Neural crest cell (in vitro differentiated cells): Measurements from ENCODE around the gene DNASE1L2. TPM values are rescaled to one million over a fixed set of nuclear protein-coding genes. Genes with fewer than 3 reads are reported as not detected.

Experiments
- DNase-seq: peaks from one replicate; pipeline ENCODE4 v3.0.0; 2021; ENCODE audit warnings: low read depth, mixed read lengths, low spot score
- H3K27ac Mint-ChIP-seq: one replicate; pipeline ENCODE4 v1.8.0; 2021; ENCODE audit warnings: mild to moderate bottlenecking, mixed read lengths; ENCODE audit not compliant: unreplicated experiment
- H3K27me3 Mint-ChIP-seq: 2 replicates; pipeline ENCODE4 v1.8.0; 2021; ENCODE audit warnings: low read depth, mild to moderate bottlenecking, mixed read lengths
- H3K36me3 Mint-ChIP-seq: 2 replicates; pipeline ENCODE4 v1.8.0; 2021; ENCODE audit warnings: low read depth, mild to moderate bottlenecking, mixed read lengths
- H3K4me1 Mint-ChIP-seq: 2 replicates; pipeline ENCODE4 v1.8.0; 2021; ENCODE audit warnings: mixed read lengths
- H3K4me3 Mint-ChIP-seq: one replicate; pipeline ENCODE4 v1.8.0; 2021; ENCODE audit warnings: mild to moderate bottlenecking, mixed read lengths
- H3K9me3 Mint-ChIP-seq: 2 replicates; pipeline ENCODE4 v1.8.0; 2021; ENCODE audit warnings: mixed read lengths
- CTCF ChIP-seq: fragments of 200-600 bp; sonication (generic); conservative IDR thresholded peaks from 2 replicates; pipeline ENCODE4 v1.5.0; 2021; ENCODE audit warnings: antibody characterized with exemption, mild to moderate bottlenecking
- total RNA-seq: library from RNA; stranded (reverse); gene quantifications from 2 replicates; pipeline ENCODE4 v1.2.1, GENCODE V29; 2021

Gene DNASE1L2
- total RNA-seq, 1 donor from 2014 or later: 1.6 TPM

GRCh38 chr16:2267913-2268666, 31.8 kb downstream of the DNASE1L2 start, which contains the start of gene RNPS1:
TSS of gene RNPS1 (minus strand) at chr16:2268126. CDS start at chr16:2264643, 3,483 bp downstream.
- Mint-ChIP-seq H3K36me3 (peaks cover 5% of the 10 kb centered on the region), H3K9me3 (no peaks in the 10 kb centered on the region)
- no peak for TF ChIP-seq CTCF

GRCh38 chr16:2270070-2270462, 33.8 kb downstream of the DNASE1L2 start:
- DNase-seq: no peak
- peak overlapping the region; percentile 98 for H3K4me3 Mint-ChIP-seq
- no peak for TF ChIP-seq CTCF
- peaks cover under 1% of the 10 kb centered on the region for H3K36me3 Mint-ChIP-seq
- no peaks in the 10 kb centered on the region for H3K9me3 Mint-ChIP-seq
- no peaks in the 10 kb centered on the region for H3K27me3 Mint-ChIP-seq
- no peak overlapping the region for H3K27ac Mint-ChIP-seq
- peaks cover 24% of the 10 kb centered on the region for H3K4me1 Mint-ChIP-seq

More at GRCh38 chr16:2267913-2268666, 31.8 kb downstream of the DNASE1L2 start, which contains the start of gene RNPS1:
- DNase-seq: peak; percentile 93
- H3K4me3 Mint-ChIP-seq: peak within 1 kb of the TSS; percentile 98
- H3K4me1 Mint-ChIP-seq: peaks cover 32% of the 10 kb centered on the region
- no peaks in the 10 kb centered on the region for H3K27me3 Mint-ChIP-seq
- H3K27ac Mint-ChIP-seq: peak within 1 kb of the TSS; percentile 100

- peak overlapping the region; percentile 98 for H3K4me3 Mint-ChIP-seq
- H3K27ac Mint-ChIP-seq: no peak overlapping the region
- H3K27me3 Mint-ChIP-seq: no peaks in the 10 kb centered on the region
- no peaks in the 10 kb centered on the region for H3K36me3 Mint-ChIP-seq
- peaks cover 20% of the 10 kb centered on the region for H3K4me1 Mint-ChIP-seq
- no peak for TF ChIP-seq CTCF
- H3K9me3 Mint-ChIP-seq: no peaks in the 10 kb centered on the region
- DNase-seq: no peak
Observed at GRCh38 chr16:2270588-2271470, 34.6 kb downstream of the DNASE1L2 start.

GRCh38 chr16:2271848-2272461, 35.7 kb downstream of the DNASE1L2 start:
- TF ChIP-seq CTCF: no peak
- Mint-ChIP-seq H3K27ac (no peak overlapping the region), H3K36me3 (no peaks in the 10 kb centered on the region), H3K4me1 (peaks cover 9% of the 10 kb centered on the region), H3K9me3 (no peaks in the 10 kb centered on the region), H3K27me3 (no peaks in the 10 kb centered on the region), H3K4me3 (no peak overlapping the region)
- no peak for DNase-seq

GRCh38 chr16:2273484-2273883, 37.2 kb downstream of the DNASE1L2 start:
- no peaks in the 10 kb centered on the region for H3K27me3 Mint-ChIP-seq
- no peaks in the 10 kb centered on the region for H3K36me3 Mint-ChIP-seq
- H3K4me1 Mint-ChIP-seq: peaks cover 8% of the 10 kb centered on the region
- no peak for DNase-seq
- H3K4me3 Mint-ChIP-seq: peak overlapping the region; percentile 49
- H3K27ac Mint-ChIP-seq: no peak overlapping the region
- no peaks in the 10 kb centered on the region for H3K9me3 Mint-ChIP-seq
- TF ChIP-seq CTCF: no peak
